Right cardiac atrium (tissue), 5 donors: ENCODE measurements around the gene DNAH5. TPM values are rescaled to one million over a fixed set of nuclear protein-coding genes. Genes with fewer than 3 reads are reported as not detected.
A peak's percentile ranks its signal among the peaks of the same experiment; 100 is the strongest.
"Not testable (repeated sequence)": the region's sequence is repeated elsewhere in the genome, so short reads cannot be mapped to it uniquely, and the experiment has no call there.

Source experiments
- ATAC-seq, 2 donors: fragments of 200-7000 bp; cut with Tn5 transposase; one replicate each; pipeline versions ENCODE4 v1.8.0 to v1.9.1; 2020; ENCODE audit warnings: moderate library complexity in 2 of 2, mild to moderate bottlenecking in 1 of 2
- DNase-seq, 3 donors: peaks; one replicate each; pipeline ENCODE4 v3.0.0-alpha.2; 2020
- H3K27ac ChIP-seq: one replicate; pipeline ENCODE4 v1.5.1; 2013; ENCODE audit warnings: mild to moderate bottlenecking, low read length, control low read depth, moderate library complexity
- H3K27me3 ChIP-seq: one replicate; pipeline ENCODE4 v1.6.1; 2013; ENCODE audit not compliant: control insufficient read depth, insufficient read depth
- H3K4me1 ChIP-seq: one replicate; pipeline ENCODE4 v1.6.1; 2013; ENCODE audit warnings: low read length; ENCODE audit not compliant: control insufficient read depth, insufficient read depth
- H3K4me3 ChIP-seq: one replicate; pipeline ENCODE4 v1.5.1; 2013; ENCODE audit warnings: low read length, control low read depth
- H3K9me3 ChIP-seq: one replicate; pipeline ENCODE4 v1.6.1; 2013; ENCODE audit warnings: low read length; ENCODE audit not compliant: control insufficient read depth
- WGBS: extraction: QIAGEN DNeasy Blood & Tissue Kit; methylation state at CpG from one replicate; pipeline ENCODE4 v1.1.7; 2013; 5-methylcytosine and 5-hydroxymethylcytosine counted together
- intact Hi-C, 4 donors: fragments of 100-400 bp; cut with DNase I; formaldehyde crosslinking; loops; one replicate each; pipeline versions ENCODE4 v1.11.0 to v1.14.0; 2022 to 2023
- polyA plus RNA-seq: library from polyadenylated mRNA; stranded (reverse); fragments of 200-250 nt; gene quantifications from one replicate; pipeline ENCODE4 v1.2.3, GENCODE V29; 2013
- total RNA-seq, 4 donors: library from RNA; stranded (reverse); fragmentation: NEBNext Ultra II Directional; extraction: Animal tissue kit (Norgen Biotek cat#: 25700); gene quantifications; one replicate each; pipeline ENCODE4 v1.2.1, GENCODE V29; 2021
- donor health status: healthy with polysubstance abuse.
- donor health status: DM: no; HTN: yes; CAD: no.
- donor health status: DM: no; HTN: no; CAD: no.
- donor health status: DM: no; HTN: yes; CAD: no; lungs with severe emphysema.
- donor health status: DM: yes; HTN: yes; CAD: no.

DNAH5 gene
- total and polyA plus RNA-seq, 5 donors = 0.02 to 0.61 (median 0.12) TPM

DNA sequence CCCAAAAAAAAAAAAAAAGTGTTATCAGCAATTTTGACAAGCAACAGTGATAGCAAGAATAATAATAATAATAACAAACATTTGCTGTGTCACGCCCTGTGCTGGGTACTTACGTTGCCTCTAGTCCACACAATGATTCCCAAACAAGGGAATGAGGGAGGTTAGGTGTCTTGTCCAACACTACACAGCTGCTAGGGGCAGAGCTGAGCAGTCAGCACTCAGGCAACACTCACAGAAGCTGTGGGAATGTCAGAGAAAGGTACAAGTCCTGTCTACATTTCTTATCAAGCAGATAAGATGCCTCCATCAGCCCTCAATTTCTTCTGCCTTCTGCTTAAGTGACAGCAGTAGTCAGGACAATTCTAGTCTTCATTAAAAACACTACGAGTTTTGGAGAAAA lies 111.0 kb downstream of the DNAH5 start:
- no peaks in the 10 kb centered on the region for H3K27me3 ChIP-seq
- no peak overlapping the region for H3K27ac ChIP-seq
- no peaks in the 10 kb centered on the region for H3K4me1 ChIP-seq
- 14% methylated on average over 3 of the region's 3 CpGs for WGBS
- no peak overlapping the region for H3K4me3 ChIP-seq
- ATAC-seq = no peak
- intact Hi-C loops = no loop called here
- DNase-seq = no peak
- H3K9me3 ChIP-seq = peaks cover 12% of the 10 kb centered on the region

DNA sequence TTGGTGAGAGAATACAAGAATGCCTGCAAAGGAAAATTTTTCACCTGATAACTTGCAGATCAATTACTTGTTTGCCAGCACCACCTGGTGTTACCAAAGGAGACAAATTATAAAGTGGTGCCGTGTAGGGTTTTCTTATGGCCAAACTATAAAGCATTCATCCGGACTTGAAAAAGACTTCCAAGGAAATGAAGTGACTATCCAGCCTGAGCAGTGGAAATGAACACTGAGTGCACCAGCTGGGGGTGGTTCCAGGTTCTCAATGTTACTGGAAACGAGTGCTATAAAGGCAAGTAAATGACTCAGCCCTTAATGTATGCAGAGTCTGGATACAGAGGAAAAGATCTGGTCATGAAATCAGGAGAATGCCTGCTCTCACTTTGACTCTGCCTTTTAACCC lies 113.1 kb downstream of the DNAH5 start:
- no peaks in the 10 kb centered on the region for H3K27me3 ChIP-seq
- 41% methylated on average over 3 of the region's 3 CpGs for WGBS
- H3K9me3 ChIP-seq = peaks cover 8% of the 10 kb centered on the region
- intact Hi-C loops = no loop called here
- H3K27ac ChIP-seq = no peak overlapping the region
- no peaks in the 10 kb centered on the region for H3K4me1 ChIP-seq
- no peak overlapping the region for H3K4me3 ChIP-seq
- DNase-seq (no peak), ATAC-seq (no peak)

DNA sequence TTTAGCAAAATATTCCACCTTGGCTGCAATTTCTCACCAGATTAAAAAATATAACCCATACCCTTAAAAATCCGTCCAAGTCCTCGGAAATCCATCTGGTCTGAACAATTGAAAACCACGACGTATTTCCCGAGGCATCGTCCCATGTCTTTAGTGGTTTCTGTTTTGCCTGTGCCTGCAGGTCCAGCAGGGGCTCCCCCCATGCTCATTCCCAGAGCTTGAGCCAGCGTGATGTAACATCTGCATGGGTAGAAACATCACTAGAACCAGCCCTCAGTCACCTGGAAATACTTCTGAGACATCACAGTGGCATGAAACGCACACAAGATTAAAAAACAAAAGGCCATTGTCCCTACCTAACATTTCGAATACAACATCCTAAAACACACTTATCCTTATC lies 114.0 kb downstream of the DNAH5 start:
- H3K27me3 ChIP-seq = no peaks in the 10 kb centered on the region
- WGBS = 69% methylated on average over 9 of the region's 9 CpGs
- H3K4me1 ChIP-seq = no peaks in the 10 kb centered on the region
- ATAC-seq = no peak
- no peak for DNase-seq
- intact Hi-C loops = no loop called here
- H3K9me3 ChIP-seq = peaks cover 8% of the 10 kb centered on the region
- no peak overlapping the region for H3K4me3 ChIP-seq
- no peak overlapping the region for H3K27ac ChIP-seq

DNA sequence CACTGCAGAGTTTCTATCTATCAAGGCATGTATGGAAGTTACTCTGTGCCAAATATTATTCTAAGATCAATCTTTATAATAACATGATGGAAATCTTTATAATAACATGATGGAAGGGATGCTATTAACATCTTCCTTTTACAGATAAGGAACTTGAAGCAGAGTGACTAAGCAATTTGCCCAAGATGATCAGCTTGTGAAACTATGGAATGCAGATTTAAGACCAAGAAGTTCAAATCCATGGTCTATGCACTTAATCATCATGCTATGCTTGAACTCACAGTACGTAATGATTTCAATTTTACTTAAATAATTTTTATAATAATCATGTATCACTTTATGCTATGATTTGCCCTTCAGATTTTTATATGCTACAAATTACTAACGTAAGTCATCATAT lies 123.1 kb downstream of the DNAH5 start:
- intact Hi-C loops = no loop called here
- WGBS = 84% methylated on average over 2 of the region's 2 CpGs
- Histone ChIP-seq H3K4me1 (no peaks in the 10 kb centered on the region), H3K27me3 (no peaks in the 10 kb centered on the region), H3K4me3 (no peak overlapping the region), H3K9me3 (peaks cover 8% of the 10 kb centered on the region), H3K27ac (no peak overlapping the region)
- DNase-seq (no peak), ATAC-seq (no peak)

DNA sequence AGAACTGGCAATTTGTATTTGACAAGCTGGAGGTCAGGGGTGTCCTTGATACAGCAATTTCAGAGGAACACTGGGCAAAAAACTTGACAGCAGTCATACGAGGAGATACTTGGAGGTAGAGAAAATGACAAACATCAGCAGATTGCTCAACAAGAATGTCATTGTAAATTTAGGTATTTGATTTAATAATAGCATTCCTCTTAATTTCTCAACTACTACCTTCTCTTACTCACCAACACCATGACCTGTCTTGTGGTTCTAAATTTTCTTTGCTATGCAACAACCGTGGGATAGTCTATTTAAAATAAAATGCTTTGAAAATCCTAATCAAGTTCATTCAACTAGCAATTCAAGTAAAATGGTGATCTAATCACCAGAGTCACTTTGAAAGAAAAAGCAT lies 128.4 kb downstream of the DNAH5 start:
- H3K9me3 ChIP-seq = peaks cover 2% of the 10 kb centered on the region
- no peaks in the 10 kb centered on the region for H3K27me3 ChIP-seq
- ATAC-seq (no peak), DNase-seq (no peak)
- 61% methylated on average over 2 of the region's 2 CpGs for WGBS
- intact Hi-C loops = no loop called here
- no peaks in the 10 kb centered on the region for H3K4me1 ChIP-seq
- H3K4me3 ChIP-seq = no peak overlapping the region
- no peak overlapping the region for H3K27ac ChIP-seq

DNA sequence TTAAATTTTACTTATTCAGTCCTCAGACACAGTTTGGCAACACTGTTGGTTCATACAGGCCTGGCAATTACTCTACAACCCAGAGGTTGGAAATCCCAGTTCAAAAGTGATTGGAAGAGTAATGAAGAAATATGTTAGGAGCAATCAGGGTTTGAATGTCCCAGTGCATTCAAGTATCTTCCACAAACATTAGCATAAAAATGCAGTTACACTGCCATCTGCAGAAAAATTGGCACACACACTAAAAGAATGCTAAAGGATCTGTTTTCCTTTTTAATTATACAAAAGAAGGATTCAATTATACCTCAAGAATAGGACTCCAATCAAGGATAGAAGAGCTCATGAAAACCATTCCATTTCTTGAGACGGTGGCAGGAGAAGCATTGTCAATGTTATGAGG lies 130.2 kb downstream of the DNAH5 start:
- H3K27ac ChIP-seq = no peak overlapping the region
- H3K27me3 ChIP-seq = no peaks in the 10 kb centered on the region
- DNase-seq = no peak
- WGBS = 72% methylated on average over 1 of the region's 1 CpG
- ATAC-seq = no peak
- intact Hi-C loops = no loop called here
- H3K9me3 ChIP-seq = peaks cover under 1% of the 10 kb centered on the region
- no peak overlapping the region for H3K4me3 ChIP-seq
- no peaks in the 10 kb centered on the region for H3K4me1 ChIP-seq

DNA sequence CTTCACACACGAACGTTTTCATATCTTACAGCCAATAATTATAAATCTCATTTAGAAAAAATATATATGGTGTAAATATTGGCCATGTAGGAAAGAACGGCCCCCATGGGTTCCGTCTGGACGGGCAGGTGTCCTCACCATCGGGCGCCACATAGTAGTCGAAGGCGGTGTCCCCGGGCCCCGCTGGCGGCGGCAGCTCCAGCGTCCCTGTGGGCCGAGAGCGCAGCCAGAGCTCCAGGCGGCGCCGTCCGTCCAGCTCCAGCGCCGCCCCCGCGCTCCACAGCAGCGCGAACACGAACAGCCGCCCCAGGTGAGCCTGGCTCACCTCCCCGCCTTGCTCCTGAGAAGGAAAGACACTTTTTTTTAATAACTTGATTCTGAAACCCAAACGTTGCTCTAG lies 134.6 kb downstream of the DNAH5 start:
- H3K4me1 ChIP-seq = no peaks in the 10 kb centered on the region
- H3K4me3 ChIP-seq = no peak overlapping the region
- no peak overlapping the region for H3K27ac ChIP-seq
- DNase-seq = peak in 1 of 3 donors; percentile 34
- no peak for ATAC-seq
- WGBS = 52% methylated on average over 30 of the region's 30 CpGs
- intact Hi-C loops = no loop called here
- no peaks in the 10 kb centered on the region for H3K27me3 ChIP-seq
- H3K9me3 ChIP-seq = peaks cover 2% of the 10 kb centered on the region

DNA sequence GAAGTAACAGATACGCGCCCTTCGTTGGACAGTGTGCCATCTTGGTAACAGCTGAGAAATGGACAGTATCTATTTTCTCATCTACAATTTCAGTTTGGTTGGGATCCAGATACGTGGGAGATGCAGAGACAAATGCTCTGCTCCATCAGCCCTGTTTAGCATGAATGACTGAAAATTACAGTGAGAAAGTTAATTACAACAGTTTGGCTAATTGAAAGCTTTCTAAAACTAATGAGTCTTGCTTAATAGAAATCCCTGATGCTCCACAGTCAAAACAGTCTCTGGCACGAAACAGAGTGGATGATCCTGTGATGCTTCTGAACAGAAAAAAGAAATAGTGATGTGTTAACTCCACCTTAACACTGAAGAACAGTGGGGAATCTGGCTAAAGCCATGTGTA lies 140.2 kb downstream of the DNAH5 start:
- intact Hi-C loops = no loop called here
- ATAC-seq = no peak
- 78% methylated on average over 5 of the region's 5 CpGs for WGBS

DNA sequence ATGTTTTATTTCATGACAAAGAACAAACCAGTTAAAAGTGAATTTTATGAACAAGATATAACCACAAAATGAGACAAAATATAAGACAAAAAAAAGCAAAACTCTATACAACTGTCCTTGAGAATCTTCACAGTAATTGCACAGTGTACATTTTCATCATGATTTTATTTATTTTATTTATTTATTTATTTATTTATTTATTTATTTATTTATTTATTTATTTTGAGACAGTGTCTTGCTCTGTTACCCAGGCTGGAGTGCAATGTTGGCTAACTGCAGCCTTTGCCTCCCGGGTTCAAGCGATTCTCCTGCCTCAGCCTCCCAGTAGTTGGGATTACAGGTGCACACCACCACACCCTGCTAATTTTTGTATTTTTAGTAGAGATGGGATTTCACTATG lies 145.9 kb downstream of the DNAH5 start:
- H3K9me3 ChIP-seq, H3K27ac ChIP-seq, ATAC-seq, intact Hi-C loops, DNase-seq, H3K4me1 ChIP-seq, H3K27me3 ChIP-seq, H3K4me3 ChIP-seq: not testable (repeated sequence)
- WGBS = 94% methylated on average over 2 of the region's 2 CpGs

More for the DNA sequence above, 140.2 kb downstream of the DNAH5 start:
- no peak for DNase-seq
- Histone ChIP-seq H3K9me3 (peaks cover 2% of the 10 kb centered on the region), H3K27ac (no peak overlapping the region), H3K4me1 (no peaks in the 10 kb centered on the region), H3K4me3 (no peak overlapping the region), H3K27me3 (no peaks in the 10 kb centered on the region)

DNA sequence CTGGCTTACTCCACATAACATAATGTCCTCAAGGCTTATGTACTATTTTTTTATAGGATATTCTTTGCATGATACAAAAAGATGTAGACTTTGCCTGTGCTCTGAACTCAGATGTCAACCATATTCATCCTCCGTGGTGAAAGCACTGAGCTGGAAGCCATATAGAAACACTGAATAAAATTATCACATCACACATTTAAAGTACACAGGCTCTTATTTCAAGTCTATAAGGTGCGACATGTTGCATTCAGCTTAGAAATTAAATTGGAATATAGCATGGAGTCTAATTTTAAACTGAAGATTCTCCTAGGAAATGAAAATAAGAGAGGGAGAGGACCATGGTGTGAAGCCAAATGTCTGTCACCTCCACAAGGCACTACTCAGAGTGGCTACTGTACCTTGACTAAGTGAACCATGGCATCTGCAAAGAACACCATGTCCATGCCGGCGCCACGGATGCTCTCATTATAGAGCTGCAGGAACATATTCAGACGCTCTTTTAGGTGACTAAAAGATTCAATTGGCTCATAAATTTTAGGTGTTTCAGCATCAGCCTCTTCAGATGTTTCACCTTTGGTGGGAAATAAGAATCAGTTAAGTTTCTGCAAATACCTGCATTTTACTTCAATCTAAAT lies 158.6 kb downstream of the DNAH5 start:
- DNase-seq (no peak), ATAC-seq (no peak)
- H3K4me3 ChIP-seq = no peak overlapping the region
- intact Hi-C loops = no loop called here
- 84% methylated on average over 6 of the region's 6 CpGs for WGBS
- no peaks in the 10 kb centered on the region for H3K4me1 ChIP-seq
- no peaks in the 10 kb centered on the region for H3K27me3 ChIP-seq
- H3K27ac ChIP-seq = no peak overlapping the region
- peaks cover 4% of the 10 kb centered on the region for H3K9me3 ChIP-seq

DNA sequence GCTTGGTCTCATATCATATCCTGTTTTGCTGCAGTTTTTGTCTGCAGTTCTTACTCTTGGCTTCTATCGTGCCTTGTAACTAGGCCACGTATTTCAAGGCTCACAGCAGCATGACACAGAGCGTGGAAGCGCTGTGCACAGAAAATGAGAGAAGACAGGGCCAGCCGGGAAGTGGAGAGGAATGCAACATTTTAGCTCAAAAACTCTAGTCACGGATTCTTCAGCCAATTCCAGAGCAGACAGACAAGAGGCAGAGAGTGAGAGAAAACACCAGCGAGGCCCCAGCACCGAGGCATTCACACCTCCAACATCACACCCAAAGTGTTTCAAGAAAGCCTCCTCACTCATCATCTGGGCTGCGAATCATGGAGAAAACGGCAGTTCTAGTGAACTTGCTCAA lies 160.8 kb downstream of the DNAH5 start:
- Histone ChIP-seq H3K27ac (no peak overlapping the region), H3K4me1 (no peaks in the 10 kb centered on the region), H3K4me3 (no peak overlapping the region), H3K27me3 (no peaks in the 10 kb centered on the region), H3K9me3 (peaks cover 5% of the 10 kb centered on the region)
- ATAC-seq (no peak), DNase-seq (no peak)
- intact Hi-C loops = no loop called here
- 63% methylated on average over 10 of the region's 10 CpGs for WGBS

DNA sequence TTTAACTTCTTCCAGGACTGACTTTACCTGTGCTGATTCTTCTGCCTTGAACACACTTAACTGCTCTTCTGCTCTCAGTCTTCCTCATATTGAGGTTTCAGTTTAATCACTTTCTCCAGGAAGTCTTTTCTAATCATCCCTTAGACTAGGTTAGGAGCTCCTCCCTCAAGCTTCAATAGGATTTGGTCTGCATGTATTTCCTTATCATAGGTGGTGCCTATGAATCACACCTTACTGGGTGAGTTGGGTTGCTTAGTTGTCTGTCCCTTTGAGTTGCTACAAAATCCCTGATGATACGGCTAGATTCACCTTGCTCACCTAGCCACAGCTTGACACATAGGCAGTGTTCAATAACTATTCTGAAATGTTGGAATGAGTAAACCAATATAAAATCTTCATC lies 164.4 kb downstream of the DNAH5 start:
- DNase-seq (no peak), ATAC-seq (no peak)
- 93% methylated on average over 1 of the region's 1 CpG for WGBS
- Histone ChIP-seq H3K4me3 (no peak overlapping the region), H3K4me1 (no peaks in the 10 kb centered on the region), H3K27ac (no peak overlapping the region), H3K9me3 (peaks cover 6% of the 10 kb centered on the region), H3K27me3 (no peaks in the 10 kb centered on the region)
- intact Hi-C loops = no loop called here
